MM.1S (cell line): ENCODE results near the gene UTP11.

Source experiments
- EZH2 ChIP-seq: fragments of 300-600 bp; sonication (generic); optimal IDR thresholded peaks from 2 replicates; pipeline ENCODE3; 2017; ENCODE audit warnings: low read depth, mild to moderate bottlenecking, antibody characterized with exemption, low read length, mixed read lengths
- EZH2phosphoT487 ChIP-seq: fragments of 300-600 bp; sonication (generic); IDR thresholded peaks from 2 replicates; pipeline ENCODE4 v1.6.1; 2018; ENCODE audit warnings: antibody characterized with exemption, low read length
- TF ChIP-seq, protein P1 (sequence below): fragments of 300-600 bp; sonication (generic); IDR thresholded peaks from 2 replicates; pipeline ENCODE4 v1.5.1; 2016; ENCODE audit warnings: antibody characterized with exemption, low read length, mixed read lengths

DNA sequence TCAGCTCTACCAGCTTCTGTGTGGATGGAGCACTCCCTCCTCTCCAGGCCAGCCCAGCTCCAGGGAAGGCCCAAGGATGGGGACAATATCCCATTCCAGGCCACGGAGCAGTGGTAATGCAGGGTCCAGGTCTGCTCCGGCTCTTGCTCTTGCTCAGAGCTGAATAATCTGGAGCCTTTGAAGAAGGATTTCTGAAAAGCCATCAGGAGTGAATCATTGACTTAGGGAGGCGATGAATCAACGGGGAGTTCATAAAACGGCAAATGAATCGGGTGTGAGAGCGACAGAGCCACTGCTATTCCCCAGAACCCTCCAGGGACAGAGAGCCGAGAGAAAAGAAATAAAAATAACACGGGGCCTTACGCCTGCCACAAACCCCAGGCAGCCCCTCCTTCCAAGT, 26.3 kb downstream of the UTP11 start:
- TF ChIP-seq, protein P1, sequence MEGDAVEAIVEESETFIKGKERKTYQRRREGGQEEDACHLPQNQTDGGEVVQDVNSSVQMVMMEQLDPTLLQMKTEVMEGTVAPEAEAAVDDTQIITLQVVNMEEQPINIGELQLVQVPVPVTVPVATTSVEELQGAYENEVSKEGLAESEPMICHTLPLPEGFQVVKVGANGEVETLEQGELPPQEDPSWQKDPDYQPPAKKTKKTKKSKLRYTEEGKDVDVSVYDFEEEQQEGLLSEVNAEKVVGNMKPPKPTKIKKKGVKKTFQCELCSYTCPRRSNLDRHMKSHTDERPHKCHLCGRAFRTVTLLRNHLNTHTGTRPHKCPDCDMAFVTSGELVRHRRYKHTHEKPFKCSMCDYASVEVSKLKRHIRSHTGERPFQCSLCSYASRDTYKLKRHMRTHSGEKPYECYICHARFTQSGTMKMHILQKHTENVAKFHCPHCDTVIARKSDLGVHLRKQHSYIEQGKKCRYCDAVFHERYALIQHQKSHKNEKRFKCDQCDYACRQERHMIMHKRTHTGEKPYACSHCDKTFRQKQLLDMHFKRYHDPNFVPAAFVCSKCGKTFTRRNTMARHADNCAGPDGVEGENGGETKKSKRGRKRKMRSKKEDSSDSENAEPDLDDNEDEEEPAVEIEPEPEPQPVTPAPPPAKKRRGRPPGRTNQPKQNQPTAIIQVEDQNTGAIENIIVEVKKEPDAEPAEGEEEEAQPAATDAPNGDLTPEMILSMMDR: no peak
- no peak for TF ChIP-seq EZH2
- TF ChIP-seq EZH2phosphoT487: no peak
